ENCODE measurements around the gene SARM1.

GRCh38 chr17:28412099-28412498 is 40.6 kb downstream of the SARM1 start:
- TF ChIP-seq CTCF (IDR thresholded peaks at IDR 0.05) (no peak), POLR2AphosphoS5 (IDR thresholded peaks at IDR 0.05; ENCODE audit: low read depth, low read length) (no peak)

Data from Panc1 (cell line).